GM12878 (cell line): ENCODE measurements around the gene COX19.

ENCODE experiments used
- CEBPZ ChIP-seq: fragments of 150-350 bp; IDR thresholded peaks from 2 replicates; pipeline ENCODE4 v1.6.1; 2016; ENCODE audit warnings: low read depth, low read length
- CHD1 ChIP-seq: IDR thresholded peaks from 2 replicates; pipeline ENCODE4 v1.6.1; 2012; ENCODE audit warnings: low read depth, low read length, improper control_type of control experiment
- CHD4 ChIP-seq: fragments of 200-600 bp; sonication (generic); IDR thresholded peaks from 2 replicates; pipeline ENCODE4 v1.6.1; 2016; ENCODE audit warnings: mild to moderate bottlenecking
- CTCF ChIP-seq, 3 experiments: IDR thresholded peaks in 2 of 3; conservative IDR thresholded peaks in 1 of 3; 2 replicates each; pipeline ENCODE4 v1.5.1; 2011; ENCODE audit warnings: low read depth in 3 of 3, low read length in 3 of 3, mild to moderate bottlenecking in 3 of 3, control low read depth in 2 of 3, moderate library complexity in 2 of 3, inconsistent platforms in 1 of 3, mixed read lengths in 1 of 3; ENCODE audit not compliant: control insufficient read depth in 2 of 3, insufficient read depth in 1 of 3; ENCODE audit errors: extremely low read depth in 1 of 3
- EGR1 ChIP-seq, 2 experiments: IDR thresholded peaks; 1 replicate in 1 of 2; 2 replicates in 1 of 2; pipeline ENCODE4 v1.6.1; 2011 to 2012; ENCODE audit warnings: low read depth in 2 of 2, low read length in 2 of 2, borderline replicate concordance in 1 of 2, mild to moderate bottlenecking in 1 of 2, moderate library complexity in 1 of 2
- MYC ChIP-seq: IDR thresholded peaks from 2 replicates; pipeline ENCODE4 v1.6.1; 2011; ENCODE audit warnings: mild to moderate bottlenecking, low read length, moderate library complexity, inconsistent platforms; ENCODE audit not compliant: insufficient read depth, insufficient replicate concordance, insufficient read length, severe bottlenecking
- NKRF ChIP-seq: fragments of 450-650 bp; conservative IDR thresholded peaks from 2 replicates; pipeline ENCODE4 v1.6.1; 2017; ENCODE audit warnings: mild to moderate bottlenecking, moderate library complexity
- PML ChIP-seq: IDR thresholded peaks from 2 replicates; pipeline ENCODE4 v1.6.1; 2012; ENCODE audit warnings: low read length, inconsistent platforms
- POLR2AphosphoS5 ChIP-seq: IDR thresholded peaks from 2 replicates; pipeline ENCODE4 v1.6.1; 2011; ENCODE audit warnings: mild to moderate bottlenecking, low read length, inconsistent platforms

- no peak; a peak in 1 of 3 replicates for TF ChIP-seq EGR1 (IDR thresholded peaks at IDR 0.05; ENCODE audit: borderline replicate concordance in 1 of 2, low read depth in 2 of 2, low read length in 2 of 2)
- TF ChIP-seq PML: no peak
- TF ChIP-seq CTCF (IDR thresholded peaks at IDR 0.05 in 2 of 3, conservative IDR thresholded peaks at IDR 0.05 in 1 of 3; ENCODE audit: control insufficient read depth in 2 of 3, extremely low read depth in 1 of 3, insufficient read depth in 1 of 3, low read depth in 3 of 3, low read length in 3 of 3): no peak
- peak; percentile 27; the same call in 1 of the 2 replicates for TF ChIP-seq POLR2AphosphoS5
- TF ChIP-seq MYC: no peak
- TF ChIP-seq CHD1: no peak
- TF ChIP-seq CHD4: no peak
- no peak for TF ChIP-seq NKRF
- TF ChIP-seq CEBPZ: no peak
These were observed 36.1 kb upstream of the COX19 start for GRCh38 chr7:1011297-1012003.
